Adrenal gland (tissue), 5 donors: Measurements from ENCODE around the gene CHST11.

ENCODE experiments used
- CTCF ChIP-seq, 6 experiments: fragments of 450-650 bp in 4 of 6; fragments of 200-600 bp in 2 of 6; sonication (generic) in 1 of 6; IDR thresholded peaks; 1 replicate in 5 of 6; 2 replicates in 1 of 6; pipeline versions ENCODE4 v1.5.1 to v1.8.0; 2016 to 2021; ENCODE audit warnings: antibody characterized with exemption in 6 of 6, mild to moderate bottlenecking in 2 of 6, moderate library complexity in 1 of 6
- POLR2A ChIP-seq, 2 donors: fragments of 450-650 bp; IDR thresholded peaks; one replicate each; pipeline ENCODE4 v1.6.1; 2017; ENCODE audit warnings: antibody characterized with exemption in 2 of 2, mild to moderate bottlenecking in 2 of 2, moderate library complexity in 1 of 2
- donor health status: DM: no; HTN: no; CAD: no.

DNA sequence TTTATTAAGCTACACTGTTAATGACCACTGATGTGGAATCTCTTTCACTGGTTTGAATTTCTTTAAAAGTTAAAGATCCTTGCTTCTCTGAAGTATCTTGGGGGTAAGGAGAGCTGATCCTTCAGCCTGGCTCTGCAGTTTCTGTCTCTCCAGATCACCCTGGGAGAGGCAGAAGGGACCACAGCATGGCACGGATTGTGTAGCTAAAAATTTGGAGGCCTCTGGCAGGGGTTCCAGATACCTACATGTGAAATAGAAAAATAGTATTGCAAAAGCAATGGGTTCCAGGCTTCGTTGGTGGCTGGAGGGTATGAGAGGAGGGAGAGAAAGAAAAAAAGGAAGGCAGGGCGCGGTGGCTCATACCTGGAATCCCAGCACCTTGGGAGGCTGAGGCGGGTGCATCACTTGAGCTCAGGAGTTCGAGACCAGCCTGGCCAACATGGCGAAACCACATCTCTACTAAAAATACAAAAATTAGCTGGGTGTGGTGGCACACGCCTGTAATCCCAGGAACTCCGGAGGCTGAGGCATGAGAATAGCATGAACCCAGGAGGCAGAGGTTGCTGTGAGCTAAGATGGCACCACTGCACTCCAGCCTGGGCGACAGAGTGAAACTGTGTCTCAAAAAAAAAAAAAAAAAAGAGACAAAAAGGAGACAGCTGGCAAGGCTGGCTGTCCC, 3.4 kb downstream of the CHST11 start:
- TF ChIP-seq CTCF (IDR thresholded peaks at IDR 0.05) (no peak), POLR2A (IDR thresholded peaks at IDR 0.05) (no peak)
